ENCODE measurements around the gene KCNAB1. TPM values are rescaled to one million over a fixed set of nuclear protein-coding genes. Genes with fewer than 3 reads are reported as not detected.

KCNAB1 gene
- total RNA-seq, 1 experiment from 2014 or later, result 1.0 TPM

GRCh38 chr3:156215751-156216150 lies 95.4 kb downstream of the KCNAB1 start:
- H3K27ac Mint-ChIP-seq, result no peak overlapping the region
- H3K9me3 Mint-ChIP-seq, result peaks cover 17% of the 10 kb centered on the region
- CTCF ChIA-PET, result no interaction called here
- peaks cover 4% of the 10 kb centered on the region; the same call in 1 of the 2 replicates for H3K36me3 Mint-ChIP-seq
- H3K4me1 Mint-ChIP-seq, result peaks cover 5% of the 10 kb centered on the region
- no peak for TF ChIP-seq ZNF423 (CRISPR knock-in tag; IDR thresholded peaks at IDR 0.05)
- TF ChIP-seq ZNF138 (CRISPR knock-in tag; conservative IDR thresholded peaks at IDR 0.05), result no peak
- TF ChIP-seq, protein P1, sequence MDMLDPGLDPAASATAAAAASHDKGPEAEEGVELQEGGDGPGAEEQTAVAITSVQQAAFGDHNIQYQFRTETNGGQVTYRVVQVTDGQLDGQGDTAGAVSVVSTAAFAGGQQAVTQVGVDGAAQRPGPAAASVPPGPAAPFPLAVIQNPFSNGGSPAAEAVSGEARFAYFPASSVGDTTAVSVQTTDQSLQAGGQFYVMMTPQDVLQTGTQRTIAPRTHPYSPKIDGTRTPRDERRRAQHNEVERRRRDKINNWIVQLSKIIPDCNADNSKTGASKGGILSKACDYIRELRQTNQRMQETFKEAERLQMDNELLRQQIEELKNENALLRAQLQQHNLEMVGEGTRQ (CRISPR knock-in tag; IDR thresholded peaks at IDR 0.05), result no peak
- TF ChIP-seq, protein P2, sequence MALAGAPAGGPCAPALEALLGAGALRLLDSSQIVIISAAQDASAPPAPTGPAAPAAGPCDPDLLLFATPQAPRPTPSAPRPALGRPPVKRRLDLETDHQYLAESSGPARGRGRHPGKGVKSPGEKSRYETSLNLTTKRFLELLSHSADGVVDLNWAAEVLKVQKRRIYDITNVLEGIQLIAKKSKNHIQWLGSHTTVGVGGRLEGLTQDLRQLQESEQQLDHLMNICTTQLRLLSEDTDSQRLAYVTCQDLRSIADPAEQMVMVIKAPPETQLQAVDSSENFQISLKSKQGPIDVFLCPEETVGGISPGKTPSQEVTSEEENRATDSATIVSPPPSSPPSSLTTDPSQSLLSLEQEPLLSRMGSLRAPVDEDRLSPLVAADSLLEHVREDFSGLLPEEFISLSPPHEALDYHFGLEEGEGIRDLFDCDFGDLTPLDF (CRISPR knock-in tag; IDR thresholded peaks at IDR 0.05), result no peak
- H3K4me3 Mint-ChIP-seq, result no peak overlapping the region
- POLR2A ChIA-PET, result no interaction called here
- DNase-seq (ENCODE audit: low spot score) (no peak), ATAC-seq (no peak)
- H3K27me3 Mint-ChIP-seq (ENCODE audit: low read depth), result no peaks in the 10 kb centered on the region

- no peak overlapping the region for H3K4me3 Mint-ChIP-seq
- TF ChIP-seq ATF2 (CRISPR knock-in tag; IDR thresholded peaks at IDR 0.05; ENCODE audit: borderline replicate concordance, low read depth) (no peak), SMAD4 (CRISPR knock-in tag; IDR thresholded peaks at IDR 0.05) (no peak), ZNF671 (CRISPR knock-in tag; IDR thresholded peaks at IDR 0.05) (no peak), NR1H2 (CRISPR knock-in tag; IDR thresholded peaks at IDR 0.05) (no peak), ERG (CRISPR knock-in tag; IDR thresholded peaks at IDR 0.05) (no peak), ZNF232 (CRISPR knock-in tag; IDR thresholded peaks at IDR 0.05) (no peak), TEAD4 (CRISPR knock-in tag; IDR thresholded peaks at IDR 0.05) (no peak), AFF4 (CRISPR knock-in tag; IDR thresholded peaks at IDR 0.05; ENCODE audit: borderline replicate concordance) (no peak), NFE2L1 (CRISPR knock-in tag; IDR thresholded peaks at IDR 0.05) (no peak)
- TF ChIP-seq, protein P3, sequence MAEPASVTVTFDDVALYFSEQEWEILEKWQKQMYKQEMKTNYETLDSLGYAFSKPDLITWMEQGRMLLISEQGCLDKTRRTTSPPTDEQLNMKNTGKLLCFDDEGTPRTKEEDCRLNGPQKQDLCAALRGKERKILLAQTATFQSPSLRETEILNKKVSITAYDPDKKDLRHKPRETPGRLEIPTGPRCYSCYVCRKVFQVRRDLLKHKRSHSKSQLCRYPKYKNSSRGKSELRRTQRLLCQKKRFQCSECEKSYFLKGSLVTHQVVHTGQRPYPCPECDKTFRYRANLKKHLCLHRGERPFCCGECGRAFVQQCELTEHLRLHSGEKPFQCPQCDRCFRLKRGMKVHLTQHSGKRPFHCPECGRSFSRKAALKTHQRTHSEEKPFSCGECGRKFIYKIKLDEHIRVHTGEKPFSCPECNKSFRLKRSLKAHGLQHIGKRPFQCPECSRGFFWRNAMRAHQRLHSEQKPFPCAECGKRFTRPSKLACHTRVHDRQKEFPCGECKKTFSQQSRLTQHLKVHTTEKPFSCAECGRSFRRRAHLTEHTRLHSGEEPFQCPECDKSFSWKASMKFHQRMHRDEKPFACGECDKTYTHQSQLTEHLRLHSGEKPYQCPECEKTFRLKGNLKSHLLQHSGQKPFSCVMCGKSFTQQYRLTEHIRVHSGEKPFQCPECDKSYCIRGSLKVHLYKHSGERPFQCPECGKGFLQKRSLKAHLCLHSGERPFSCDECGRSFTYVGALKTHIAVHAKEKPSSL (CRISPR knock-in tag; conservative IDR thresholded peaks at IDR 0.05), result no peak
- TF ChIP-seq, protein P4, sequence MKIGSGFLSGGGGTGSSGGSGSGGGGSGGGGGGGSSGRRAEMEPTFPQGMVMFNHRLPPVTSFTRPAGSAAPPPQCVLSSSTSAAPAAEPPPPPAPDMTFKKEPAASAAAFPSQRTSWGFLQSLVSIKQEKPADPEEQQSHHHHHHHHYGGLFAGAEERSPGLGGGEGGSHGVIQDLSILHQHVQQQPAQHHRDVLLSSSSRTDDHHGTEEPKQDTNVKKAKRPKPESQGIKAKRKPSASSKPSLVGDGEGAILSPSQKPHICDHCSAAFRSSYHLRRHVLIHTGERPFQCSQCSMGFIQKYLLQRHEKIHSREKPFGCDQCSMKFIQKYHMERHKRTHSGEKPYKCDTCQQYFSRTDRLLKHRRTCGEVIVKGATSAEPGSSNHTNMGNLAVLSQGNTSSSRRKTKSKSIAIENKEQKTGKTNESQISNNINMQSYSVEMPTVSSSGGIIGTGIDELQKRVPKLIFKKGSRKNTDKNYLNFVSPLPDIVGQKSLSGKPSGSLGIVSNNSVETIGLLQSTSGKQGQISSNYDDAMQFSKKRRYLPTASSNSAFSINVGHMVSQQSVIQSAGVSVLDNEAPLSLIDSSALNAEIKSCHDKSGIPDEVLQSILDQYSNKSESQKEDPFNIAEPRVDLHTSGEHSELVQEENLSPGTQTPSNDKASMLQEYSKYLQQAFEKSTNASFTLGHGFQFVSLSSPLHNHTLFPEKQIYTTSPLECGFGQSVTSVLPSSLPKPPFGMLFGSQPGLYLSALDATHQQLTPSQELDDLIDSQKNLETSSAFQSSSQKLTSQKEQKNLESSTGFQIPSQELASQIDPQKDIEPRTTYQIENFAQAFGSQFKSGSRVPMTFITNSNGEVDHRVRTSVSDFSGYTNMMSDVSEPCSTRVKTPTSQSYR (CRISPR knock-in tag; IDR thresholded peaks at IDR 0.05), result no peak
- TF ChIP-seq, protein P5, sequence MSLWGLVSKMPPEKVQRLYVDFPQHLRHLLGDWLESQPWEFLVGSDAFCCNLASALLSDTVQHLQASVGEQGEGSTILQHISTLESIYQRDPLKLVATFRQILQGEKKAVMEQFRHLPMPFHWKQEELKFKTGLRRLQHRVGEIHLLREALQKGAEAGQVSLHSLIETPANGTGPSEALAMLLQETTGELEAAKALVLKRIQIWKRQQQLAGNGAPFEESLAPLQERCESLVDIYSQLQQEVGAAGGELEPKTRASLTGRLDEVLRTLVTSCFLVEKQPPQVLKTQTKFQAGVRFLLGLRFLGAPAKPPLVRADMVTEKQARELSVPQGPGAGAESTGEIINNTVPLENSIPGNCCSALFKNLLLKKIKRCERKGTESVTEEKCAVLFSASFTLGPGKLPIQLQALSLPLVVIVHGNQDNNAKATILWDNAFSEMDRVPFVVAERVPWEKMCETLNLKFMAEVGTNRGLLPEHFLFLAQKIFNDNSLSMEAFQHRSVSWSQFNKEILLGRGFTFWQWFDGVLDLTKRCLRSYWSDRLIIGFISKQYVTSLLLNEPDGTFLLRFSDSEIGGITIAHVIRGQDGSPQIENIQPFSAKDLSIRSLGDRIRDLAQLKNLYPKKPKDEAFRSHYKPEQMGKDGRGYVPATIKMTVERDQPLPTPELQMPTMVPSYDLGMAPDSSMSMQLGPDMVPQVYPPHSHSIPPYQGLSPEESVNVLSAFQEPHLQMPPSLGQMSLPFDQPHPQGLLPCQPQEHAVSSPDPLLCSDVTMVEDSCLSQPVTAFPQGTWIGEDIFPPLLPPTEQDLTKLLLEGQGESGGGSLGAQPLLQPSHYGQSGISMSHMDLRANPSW (CRISPR knock-in tag; conservative IDR thresholded peaks at IDR 0.05; ENCODE audit: low read depth), result no peak
- ATAC-seq, result no peak
Measured at GRCh38 chr3:156216216-156216615, 95.8 kb downstream of the KCNAB1 start.

More at GRCh38 chr3:156216216-156216615, 95.8 kb downstream of the KCNAB1 start:
- Mint-ChIP-seq H3K4me1 (peaks cover 5% of the 10 kb centered on the region), H3K27ac (no peak overlapping the region), H3K36me3 (peaks cover 7% of the 10 kb centered on the region; the same call in 1 of the 2 replicates), H3K9me3 (peaks cover 21% of the 10 kb centered on the region), H3K27me3 (ENCODE audit: low read depth) (no peaks in the 10 kb centered on the region)
- CTCF ChIA-PET, result no interaction called here
- no peak for DNase-seq (ENCODE audit: low spot score)
- POLR2A ChIA-PET, result no interaction called here

Data from WTC11 (cell line).